ENCODE data around the gene NRP2.

- no peak for TF ChIP-seq YY1 (IDR thresholded peaks at IDR 0.05; ENCODE audit: insufficient read depth, insufficient read length)
- TF ChIP-seq ZNF274 (IDR thresholded peaks at IDR 0.05; ENCODE audit: low read depth, low read length): no peak
These were observed 125.5 kb downstream of the NRP2 start for GRCh38 chr2:205807758-205808157.

All from NT2/D1 (cell line).